ENCODE measurements around the gene SLC25A21.
A peak's percentile ranks its signal among the peaks of the same experiment; 100 is the strongest.

The SLC25A21 gene

GRCh38 chr14:36781897-36782296 is 390.5 kb downstream of the SLC25A21 start:
- TF ChIP-seq, protein P1, sequence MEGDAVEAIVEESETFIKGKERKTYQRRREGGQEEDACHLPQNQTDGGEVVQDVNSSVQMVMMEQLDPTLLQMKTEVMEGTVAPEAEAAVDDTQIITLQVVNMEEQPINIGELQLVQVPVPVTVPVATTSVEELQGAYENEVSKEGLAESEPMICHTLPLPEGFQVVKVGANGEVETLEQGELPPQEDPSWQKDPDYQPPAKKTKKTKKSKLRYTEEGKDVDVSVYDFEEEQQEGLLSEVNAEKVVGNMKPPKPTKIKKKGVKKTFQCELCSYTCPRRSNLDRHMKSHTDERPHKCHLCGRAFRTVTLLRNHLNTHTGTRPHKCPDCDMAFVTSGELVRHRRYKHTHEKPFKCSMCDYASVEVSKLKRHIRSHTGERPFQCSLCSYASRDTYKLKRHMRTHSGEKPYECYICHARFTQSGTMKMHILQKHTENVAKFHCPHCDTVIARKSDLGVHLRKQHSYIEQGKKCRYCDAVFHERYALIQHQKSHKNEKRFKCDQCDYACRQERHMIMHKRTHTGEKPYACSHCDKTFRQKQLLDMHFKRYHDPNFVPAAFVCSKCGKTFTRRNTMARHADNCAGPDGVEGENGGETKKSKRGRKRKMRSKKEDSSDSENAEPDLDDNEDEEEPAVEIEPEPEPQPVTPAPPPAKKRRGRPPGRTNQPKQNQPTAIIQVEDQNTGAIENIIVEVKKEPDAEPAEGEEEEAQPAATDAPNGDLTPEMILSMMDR (IDR thresholded peaks at IDR 0.05; ENCODE audit: low read depth, low read length): no peak
- no peak for DNase-seq (ENCODE audit: extremely low read depth, low read depth)

- DNase-seq (ENCODE audit: extremely low read depth, low read depth): no peak
These were observed 398.8 kb downstream of the SLC25A21 start for GRCh38 chr14:36773558-36773957.

DNA sequence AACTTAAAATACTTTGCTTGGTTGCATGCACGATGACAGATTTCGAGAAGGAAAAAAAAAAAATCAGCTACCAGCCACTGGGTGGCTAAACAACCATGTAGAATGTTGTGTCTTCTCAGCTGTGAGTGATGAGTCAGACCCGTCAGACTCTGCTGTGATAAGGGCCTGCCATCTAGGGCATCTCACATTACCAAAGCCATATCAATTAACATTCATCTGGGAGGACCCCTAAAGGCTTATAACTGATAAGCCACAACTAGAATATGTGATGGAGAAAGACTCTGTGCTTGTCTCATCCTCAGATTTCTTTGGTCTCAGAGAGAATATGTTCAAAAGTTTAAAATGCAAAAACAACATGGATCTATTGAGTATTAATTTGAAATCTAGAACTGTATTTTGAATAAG is 399.3 kb downstream of the SLC25A21 start:
- TF ChIP-seq, protein P1 (IDR thresholded peaks at IDR 0.05; ENCODE audit: low read depth, low read length): peak; percentile 16
- no peak for DNase-seq (ENCODE audit: extremely low read depth, low read depth)

More at GRCh38 chr14:36773558-36773957, 398.8 kb downstream of the SLC25A21 start:
- TF ChIP-seq, protein P1 (IDR thresholded peaks at IDR 0.05; ENCODE audit: low read depth, low read length): no peak

DNA sequence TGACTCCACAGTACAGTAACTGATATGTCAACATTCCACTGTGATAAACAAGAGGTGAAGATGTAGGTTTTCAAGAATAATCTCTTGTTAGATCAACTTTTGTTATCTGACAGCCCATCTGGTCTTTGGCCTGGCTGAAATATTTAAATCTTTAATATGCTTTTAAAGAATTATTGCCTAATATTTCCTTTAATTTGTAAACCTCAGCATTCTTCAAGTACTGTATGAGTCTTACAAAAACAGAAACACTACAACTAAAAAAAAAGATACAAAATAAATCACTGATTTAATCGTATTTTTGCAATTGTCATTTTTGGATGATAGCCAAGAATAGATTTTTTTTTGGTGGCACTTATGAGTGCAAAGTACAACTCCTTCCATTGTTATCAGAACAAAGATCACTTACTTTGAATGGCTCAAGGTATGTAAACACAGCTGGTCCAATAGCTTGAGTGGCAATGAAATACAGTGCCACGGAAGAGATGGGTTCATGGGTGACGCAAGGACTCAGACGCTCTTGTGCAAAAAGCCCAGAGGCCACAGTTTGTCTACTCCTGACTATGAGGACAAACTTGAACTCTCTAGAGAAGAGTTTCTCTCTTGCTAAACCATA is 401.3 kb downstream of the SLC25A21 start:
- TF ChIP-seq, protein P1 (IDR thresholded peaks at IDR 0.05; ENCODE audit: low read depth, low read length): no peak
- no peak for DNase-seq (ENCODE audit: extremely low read depth, low read depth)

DNA sequence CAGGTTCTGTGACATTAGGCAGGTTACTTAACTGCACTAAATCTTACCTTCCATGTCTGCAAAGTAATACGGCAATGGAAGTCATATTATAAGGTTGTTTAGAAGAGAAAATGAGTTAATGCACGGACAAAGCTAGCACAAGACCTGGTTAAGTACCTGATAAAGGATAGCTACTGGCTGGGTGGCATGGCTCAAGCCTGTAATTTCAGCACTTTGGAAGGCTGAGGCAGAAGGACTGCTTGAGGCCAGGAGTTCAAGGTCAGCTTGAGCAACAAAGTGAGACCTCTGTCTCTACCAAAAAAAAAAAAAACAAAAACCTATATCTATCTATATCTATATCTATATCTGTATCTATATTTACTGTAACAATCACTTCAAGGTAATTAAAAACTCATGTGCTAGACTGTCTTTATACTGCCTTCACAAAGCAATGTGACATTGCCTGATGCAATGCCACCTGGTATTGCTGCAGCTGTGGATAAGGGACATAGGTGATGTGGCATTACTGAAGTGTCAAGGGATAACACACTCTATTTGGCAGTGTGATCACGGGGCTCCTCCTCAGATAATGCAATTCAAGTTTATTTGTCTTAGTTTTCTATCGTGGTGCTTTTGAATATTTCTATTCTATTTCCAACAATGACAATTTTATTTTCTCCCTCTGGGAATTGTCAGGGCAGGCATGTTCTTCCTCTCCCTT is 403.6 kb downstream of the SLC25A21 start:
- TF ChIP-seq, protein P1 (IDR thresholded peaks at IDR 0.05; ENCODE audit: low read depth, low read length): no peak

DNA sequence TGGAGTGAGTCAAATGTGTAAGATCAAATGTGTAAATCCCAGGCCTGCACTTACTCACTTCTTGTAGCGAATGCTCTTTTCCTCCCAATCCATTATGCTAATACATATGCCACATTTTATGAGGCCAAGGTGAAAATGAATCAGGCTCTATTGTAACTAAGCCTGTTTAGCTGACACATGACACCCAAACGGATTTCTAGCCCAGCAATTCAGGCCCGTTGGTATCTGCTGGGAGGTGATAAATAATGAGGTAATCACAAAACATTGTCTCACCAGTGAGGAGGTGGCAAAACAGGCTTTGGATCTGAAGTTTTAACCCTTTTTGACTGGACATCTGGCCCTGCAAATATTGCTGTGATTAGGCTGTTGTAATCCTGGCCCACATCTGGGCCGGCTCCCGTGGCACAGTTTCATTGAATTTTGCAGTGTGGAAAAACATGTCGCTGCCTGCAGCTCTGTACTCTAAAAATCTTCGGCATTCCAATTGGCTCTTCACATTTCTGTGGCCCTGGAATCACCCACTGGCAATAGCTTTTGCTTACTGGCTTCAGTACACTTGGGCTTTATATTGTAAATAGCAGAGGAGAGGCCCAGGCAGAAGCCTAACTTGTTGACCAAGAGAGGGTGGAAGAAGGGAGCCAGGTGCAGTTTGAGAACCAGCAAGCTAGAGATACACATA is 404.7 kb downstream of the SLC25A21 start:
- TF ChIP-seq, protein P1 (IDR thresholded peaks at IDR 0.05; ENCODE audit: low read depth, low read length): no peak
- no peak for DNase-seq (ENCODE audit: extremely low read depth, low read depth)

More for the DNA sequence above, 403.6 kb downstream of the SLC25A21 start:
- no peak for DNase-seq (ENCODE audit: extremely low read depth, low read depth)

GRCh38 chr14:36766974-36767373 is 405.4 kb downstream of the SLC25A21 start:
- TF ChIP-seq, protein P1 (IDR thresholded peaks at IDR 0.05; ENCODE audit: low read depth, low read length): no peak
- DNase-seq (ENCODE audit: extremely low read depth, low read depth): no peak

Measured in AG09319 (cell line).